ENCODE results near the gene FGF1. TPM values are rescaled to one million over a fixed set of nuclear protein-coding genes. Genes with fewer than 3 reads are reported as not detected.

Gene FGF1
- total and polyA plus RNA-seq, 11 donors = 8.7 to 74.7 (median 49.0) TPM

DNA sequence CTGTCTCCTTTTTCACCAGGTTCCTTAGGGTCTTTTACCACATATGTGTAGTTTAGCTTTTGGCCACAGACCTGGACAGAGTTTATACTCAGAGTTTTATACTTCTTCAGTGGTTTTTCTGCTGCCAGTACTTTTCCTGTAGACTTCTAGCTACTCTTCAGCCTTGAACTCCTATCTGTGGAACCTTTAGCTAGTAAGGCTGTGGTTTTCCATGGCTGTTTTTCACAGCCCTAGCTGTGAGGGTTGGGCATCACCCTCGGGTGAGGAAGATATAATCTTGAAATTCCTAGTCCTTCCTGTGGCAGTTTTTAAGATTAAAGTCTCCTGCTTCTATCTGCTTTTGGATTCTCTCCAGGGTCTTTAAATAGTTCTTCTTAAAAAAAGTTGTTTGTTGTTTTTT is 109.1 kb downstream of the FGF1 start:
- intact Hi-C loops (cut with DNase I) = no loop called here
- Histone ChIP-seq H3K27me3 (no peaks in the 10 kb centered on the region), H3K4me1 (peaks cover 0 to 14% (median 0%) of the 10 kb centered on the region in 12 donors), H3K36me3 (no peaks in the 10 kb centered on the region), H3K9me3 (peaks cover 0 to 5% (median 0%) of the 10 kb centered on the region in 12 donors), H3K4me3 (no peak overlapping the region), H3K27ac (peak overlapping the region in 1 of 12 donors; percentile 35)
- no peak for DNase-seq
- TF ChIP-seq POLR2A (IDR thresholded peaks at IDR 0.05) (no peak), CTCF (IDR thresholded peaks at IDR 0.05) (no peak)
- no peak for ATAC-seq
- whole genome bisulfite sequencing, 4 donors = 9 to 30% (median 16%) methylated on average over 1 of the region's 1 CpG

DNA sequence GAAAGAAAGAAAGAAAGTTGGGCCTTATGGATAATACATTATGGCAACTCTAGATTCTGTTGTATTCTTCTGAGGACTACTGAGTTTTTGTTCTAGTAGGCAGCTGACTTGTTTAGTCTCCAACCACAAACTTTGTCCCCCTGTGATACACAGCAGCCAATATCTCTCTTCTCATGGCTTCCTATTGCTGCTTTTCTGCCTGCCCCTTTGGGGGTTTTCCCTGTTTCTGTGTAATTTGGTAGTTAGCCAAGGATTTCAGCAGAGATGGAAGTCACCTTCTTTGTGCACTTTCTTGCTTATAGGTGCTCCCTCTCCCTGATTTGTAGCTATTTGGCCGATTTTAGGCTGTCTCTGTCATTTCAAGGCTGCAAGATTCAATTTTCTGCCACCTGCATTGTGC is 109.6 kb downstream of the FGF1 start:
- H3K4me3 ChIP-seq = no peak overlapping the region
- TF ChIP-seq CTCF (IDR thresholded peaks at IDR 0.05) (no peak), POLR2A (IDR thresholded peaks at IDR 0.05) (no peak)
- 81 to 87% (median 84%) methylated on average over 1 of the region's 1 CpG for WGBS, 4 donors
- H3K4me1 ChIP-seq = peaks cover 0 to 14% (median 0%) of the 10 kb centered on the region in 12 donors
- intact Hi-C loops (cut with DNase I) = no loop called here
- peak overlapping the region in 1 of 12 donors; percentile 35 for H3K27ac ChIP-seq
- no peaks in the 10 kb centered on the region for H3K27me3 ChIP-seq
- H3K36me3 ChIP-seq = no peaks in the 10 kb centered on the region
- ATAC-seq (no peak), DNase-seq (no peak)
- peaks cover 0 to 5% (median 0%) of the 10 kb centered on the region in 12 donors for H3K9me3 ChIP-seq

DNA sequence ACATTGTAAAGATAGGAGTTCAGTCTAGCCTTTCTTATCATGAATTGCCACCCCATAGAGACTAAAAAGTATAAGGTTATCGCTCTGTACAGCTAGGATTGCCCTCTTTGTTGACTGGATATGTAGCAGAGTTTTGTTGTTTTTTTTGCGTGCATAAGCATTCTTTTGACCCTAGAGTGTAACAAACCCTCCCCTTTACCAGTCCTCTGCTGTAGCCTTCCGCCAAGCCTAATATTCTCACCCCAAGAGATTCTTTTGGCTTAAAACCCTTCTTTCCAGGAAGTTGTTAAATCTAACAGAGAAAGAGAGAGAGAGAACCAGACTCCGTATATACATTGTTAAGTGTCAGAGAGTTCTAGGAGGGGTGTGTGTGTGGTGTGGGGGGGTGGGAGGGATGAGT is 113.9 kb downstream of the FGF1 start:
- WGBS, 4 donors = 76 to 84% (median 81%) methylated on average over 4 of the region's 4 CpGs
- Histone ChIP-seq H3K4me1 (peaks cover 0 to 26% (median 9%) of the 10 kb centered on the region in 12 donors), H3K36me3 (no peaks in the 10 kb centered on the region), H3K4me3 (no peak overlapping the region), H3K27ac (no peak overlapping the region), H3K27me3 (no peaks in the 10 kb centered on the region), H3K9me3 (no peaks in the 10 kb centered on the region)
- no peak for TF ChIP-seq CTCF (IDR thresholded peaks at IDR 0.05)
- TF ChIP-seq POLR2A (IDR thresholded peaks at IDR 0.05) = no peak
- ATAC-seq (peak in 1 of 4 donors; percentile 5), DNase-seq (no peak)
- intact Hi-C loops (cut with DNase I) = no loop called here

DNA sequence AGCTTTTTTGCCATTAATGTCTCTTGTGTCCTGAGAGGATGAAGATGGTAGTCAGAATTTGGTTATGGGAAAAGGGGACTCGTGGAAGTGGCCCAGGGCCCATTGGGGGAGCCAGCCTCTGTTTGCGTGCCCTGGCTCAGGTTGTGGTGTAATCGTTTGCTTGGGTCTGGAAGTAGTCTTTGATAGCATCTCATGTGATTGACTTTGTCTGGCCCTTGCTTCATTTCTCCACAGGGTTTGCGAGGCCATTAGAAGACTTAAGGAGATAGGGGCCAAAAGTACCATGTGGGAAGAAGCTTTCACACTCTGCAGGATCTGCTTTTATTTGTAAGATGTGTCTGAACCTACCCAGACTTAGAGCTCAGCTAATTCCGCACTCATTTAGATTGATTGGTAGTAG is 114.5 kb downstream of the FGF1 start:
- Histone ChIP-seq H3K4me3 (no peak overlapping the region), H3K9me3 (no peaks in the 10 kb centered on the region), H3K27me3 (no peaks in the 10 kb centered on the region), H3K4me1 (peaks cover 0 to 20% (median 9%) of the 10 kb centered on the region in 12 donors), H3K36me3 (no peaks in the 10 kb centered on the region), H3K27ac (no peak overlapping the region)
- DNase-seq (no peak), ATAC-seq (no peak)
- 93 to 98% (median 96%) methylated on average over 5 of the region's 5 CpGs for WGBS, 4 donors
- intact Hi-C loops (cut with DNase I) = no loop called here
- TF ChIP-seq POLR2A (IDR thresholded peaks at IDR 0.05) = no peak
- no peak for TF ChIP-seq CTCF (IDR thresholded peaks at IDR 0.05)

Measured in heart left ventricle (tissue), 16 donors.